Upper lobe of left lung (tissue), 6 donors: ENCODE results near the gene PUM1. TPM values are rescaled to one million over a fixed set of nuclear protein-coding genes. Genes with fewer than 3 reads are reported as not detected.
A peak's percentile ranks its signal among the peaks of the same experiment; 100 is the strongest.

Experiments
- ATAC-seq, 2 donors: fragments of 200-7000 bp; cut with Tn5 transposase; one replicate each; pipeline ENCODE4 v1.9.1; 2022; ENCODE audit warnings: mild to moderate bottlenecking in 2 of 2, moderate library complexity in 2 of 2; ENCODE audit not compliant: low FRiP score in 2 of 2
- DNase-seq, 2 donors: peaks; one replicate each; pipeline ENCODE4 v3.0.0-alpha.2; 2019 to 2020
- H3K27ac ChIP-seq, 4 donors: fragments of 200-600 bp; sonication (generic); one replicate each; pipeline ENCODE4 v1.5.1; 2016 to 2019
- H3K27me3 ChIP-seq, 4 donors: fragments of 200-600 bp; sonication (generic); one replicate each; pipeline ENCODE4 v1.5.1; 2017 to 2019
- H3K36me3 ChIP-seq, 4 donors: fragments of 200-600 bp; sonication (generic); one replicate each; pipeline ENCODE4 v1.5.1; 2016 to 2019
- H3K4me1 ChIP-seq, 4 donors: fragments of 200-600 bp; sonication (generic); one replicate each; pipeline ENCODE4 v1.5.1; 2018 to 2019
- H3K4me3 ChIP-seq, 4 donors: fragments of 200-600 bp; sonication (generic); one replicate each; pipeline ENCODE4 v1.5.1; 2017 to 2019; ENCODE audit warnings: mild to moderate bottlenecking in 2 of 4, moderate library complexity in 1 of 4
- H3K9me3 ChIP-seq, 4 donors: fragments of 200-600 bp; sonication (generic); one replicate each; pipeline ENCODE4 v1.5.1; 2018 to 2019
- EP300 ChIP-seq, 4 donors: sonication (generic); formaldehyde crosslinking; IDR thresholded peaks; one replicate each; pipeline ENCODE4 v1.5.1; 2017; ENCODE audit warnings: antibody characterized with exemption in 4 of 4, control low read depth in 2 of 4
- POLR2A ChIP-seq, 4 donors: fragments of 450-650 bp; IDR thresholded peaks; one replicate each; pipeline ENCODE4 v1.5.1; 2016 to 2017; ENCODE audit warnings: antibody characterized with exemption in 4 of 4, mild to moderate bottlenecking in 2 of 4
- POLR2AphosphoS5 ChIP-seq, 2 donors: sonication (generic); formaldehyde crosslinking; IDR thresholded peaks; one replicate each; pipeline ENCODE4 v1.5.1; 2017; ENCODE audit warnings: antibody characterized with exemption in 2 of 2
- WGBS, 2 donors: methylation state at CpG; one replicate each; pipeline ENCODE4 v1.1.5; 2017 to 2018; 5-methylcytosine and 5-hydroxymethylcytosine counted together
- total RNA-seq, 6 donors: library from RNA; depleted of rRNA in 4 of 6; stranded (reverse); fragments of >200 nt in 4 of 6; gene quantifications; one replicate each; pipeline versions ENCODE4 v1.1.0 to v1.2.1, GENCODE V29; 2016 to 2021
- TF ChIP-seq, protein P1 (sequence below), 6 experiments: fragments of 450-650 bp in 4 of 6; fragments of 200-600 bp in 2 of 6; sonication (generic) in 2 of 6; IDR thresholded peaks; one replicate each; pipeline ENCODE4 v1.5.1; 2016 to 2019; ENCODE audit warnings: antibody characterized with exemption in 6 of 6
- donor health status: DM: no; HTN: no; CAD: no; lungs with moderate emphysema.
- donor health status: DM: no; HTN: yes; CAD: no; lungs with severe emphysema.

PUM1 gene
- total RNA-seq, 6 donors from 2014 or later, result 85.7 to 124 (median 99.8) TPM

GRCh38 chr1:30971496-30971895, 94.0 kb downstream of the PUM1 start:
- DNase-seq (no peak), ATAC-seq (no peak)
- TF ChIP-seq, protein P1, sequence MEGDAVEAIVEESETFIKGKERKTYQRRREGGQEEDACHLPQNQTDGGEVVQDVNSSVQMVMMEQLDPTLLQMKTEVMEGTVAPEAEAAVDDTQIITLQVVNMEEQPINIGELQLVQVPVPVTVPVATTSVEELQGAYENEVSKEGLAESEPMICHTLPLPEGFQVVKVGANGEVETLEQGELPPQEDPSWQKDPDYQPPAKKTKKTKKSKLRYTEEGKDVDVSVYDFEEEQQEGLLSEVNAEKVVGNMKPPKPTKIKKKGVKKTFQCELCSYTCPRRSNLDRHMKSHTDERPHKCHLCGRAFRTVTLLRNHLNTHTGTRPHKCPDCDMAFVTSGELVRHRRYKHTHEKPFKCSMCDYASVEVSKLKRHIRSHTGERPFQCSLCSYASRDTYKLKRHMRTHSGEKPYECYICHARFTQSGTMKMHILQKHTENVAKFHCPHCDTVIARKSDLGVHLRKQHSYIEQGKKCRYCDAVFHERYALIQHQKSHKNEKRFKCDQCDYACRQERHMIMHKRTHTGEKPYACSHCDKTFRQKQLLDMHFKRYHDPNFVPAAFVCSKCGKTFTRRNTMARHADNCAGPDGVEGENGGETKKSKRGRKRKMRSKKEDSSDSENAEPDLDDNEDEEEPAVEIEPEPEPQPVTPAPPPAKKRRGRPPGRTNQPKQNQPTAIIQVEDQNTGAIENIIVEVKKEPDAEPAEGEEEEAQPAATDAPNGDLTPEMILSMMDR (IDR thresholded peaks at IDR 0.05), result no peak
- TF ChIP-seq EP300 (IDR thresholded peaks at IDR 0.05) (no peak), POLR2A (IDR thresholded peaks at IDR 0.05) (no peak), POLR2AphosphoS5 (IDR thresholded peaks at IDR 0.05) (no peak)
- 80 to 85% methylated on average over 2 of the region's 2 CpGs for WGBS, 2 donors
- Histone ChIP-seq H3K36me3 (peaks cover 8 to 42% (median 23%) of the 10 kb centered on the region in 4 donors), H3K27me3 (no peaks in the 10 kb centered on the region), H3K4me1 (peaks cover 14 to 23% (median 18%) of the 10 kb centered on the region in 4 donors), H3K9me3 (no peaks in the 10 kb centered on the region), H3K4me3 (no peak overlapping the region), H3K27ac (peak overlapping the region in 1 of 4 donors; percentile 3)

DNA sequence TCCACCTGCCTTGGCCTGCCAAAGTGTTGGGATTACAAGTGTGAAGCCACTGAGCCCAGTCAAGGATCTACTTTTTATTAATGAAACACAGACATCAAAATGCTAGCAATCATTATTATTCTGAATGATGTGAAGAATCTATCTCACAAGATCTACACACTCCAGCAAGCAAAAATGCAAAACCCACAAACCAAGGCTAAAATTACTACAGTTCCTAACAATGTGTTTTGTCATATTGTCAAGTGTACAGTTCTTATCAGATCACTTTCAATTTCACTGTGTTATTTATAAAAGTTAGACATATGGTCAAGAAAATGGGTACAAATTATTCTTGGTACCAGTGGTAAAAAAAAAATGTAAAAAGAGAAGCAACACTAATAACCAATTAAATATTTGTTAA, 95.6 kb downstream of the PUM1 start:
- Histone ChIP-seq H3K27ac (no peak overlapping the region), H3K4me3 (no peak overlapping the region), H3K9me3 (no peaks in the 10 kb centered on the region), H3K4me1 (peaks cover 5 to 15% (median 11%) of the 10 kb centered on the region in 4 donors), H3K36me3 (peaks cover 11 to 54% (median 30%) of the 10 kb centered on the region in 4 donors), H3K27me3 (no peaks in the 10 kb centered on the region)
- no peak for DNase-seq
- TF ChIP-seq, protein P1 (IDR thresholded peaks at IDR 0.05), result no peak
- no peak for TF ChIP-seq POLR2A (IDR thresholded peaks at IDR 0.05)
- no peak for TF ChIP-seq POLR2AphosphoS5 (IDR thresholded peaks at IDR 0.05)
- no peak for TF ChIP-seq EP300 (IDR thresholded peaks at IDR 0.05)
- ATAC-seq, result no peak

GRCh38 chr1:30968220-30968971, 97.1 kb downstream of the PUM1 start:
- Histone ChIP-seq H3K9me3 (no peaks in the 10 kb centered on the region), H3K4me1 (peaks cover 5 to 15% (median 11%) of the 10 kb centered on the region in 4 donors), H3K36me3 (peaks cover 24 to 56% (median 38%) of the 10 kb centered on the region in 4 donors), H3K27me3 (no peaks in the 10 kb centered on the region), H3K4me3 (no peak overlapping the region), H3K27ac (no peak overlapping the region)
- WGBS, 2 donors, result 90% methylated on average over 8 of the region's 8 CpGs
- DNase-seq (no peak), ATAC-seq (no peak)
- TF ChIP-seq EP300 (IDR thresholded peaks at IDR 0.05) (no peak), POLR2A (IDR thresholded peaks at IDR 0.05) (no peak), POLR2AphosphoS5 (IDR thresholded peaks at IDR 0.05) (no peak)
- TF ChIP-seq, protein P1 (IDR thresholded peaks at IDR 0.05), result no peak

DNA sequence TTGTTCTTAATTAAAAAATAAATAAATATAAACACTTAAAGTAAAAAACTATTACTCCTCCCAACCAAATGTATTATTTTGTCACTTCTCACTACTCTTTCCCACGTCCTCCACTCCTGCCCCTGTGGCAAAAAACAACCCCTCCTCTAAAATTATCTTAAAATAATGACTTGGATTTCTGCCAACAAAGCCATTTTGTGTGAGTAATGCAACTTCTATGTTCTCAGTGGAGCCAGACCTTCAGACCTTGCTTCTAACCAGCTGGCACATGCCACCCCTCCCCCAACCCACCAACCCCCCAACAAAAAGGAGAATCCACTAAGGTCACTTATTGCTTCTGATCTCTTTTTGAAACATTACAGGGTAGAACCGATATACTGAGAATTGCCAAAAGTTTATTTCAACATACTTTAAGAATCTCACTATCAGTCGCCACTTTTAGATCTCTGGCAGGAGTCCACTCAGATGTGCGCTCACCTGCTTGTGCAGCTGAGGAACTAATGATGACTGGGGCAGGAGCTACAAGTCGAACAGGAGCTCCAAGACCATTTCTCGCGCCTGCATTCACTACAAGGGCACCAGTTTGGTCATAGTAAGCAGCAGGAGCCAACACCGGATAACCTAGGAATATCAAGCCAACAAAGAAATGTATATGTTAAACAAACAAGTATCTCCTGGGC, 98.7 kb downstream of the PUM1 start:
- H3K27me3 ChIP-seq, result no peaks in the 10 kb centered on the region
- TF ChIP-seq POLR2AphosphoS5 (IDR thresholded peaks at IDR 0.05) (no peak), POLR2A (IDR thresholded peaks at IDR 0.05) (no peak), EP300 (IDR thresholded peaks at IDR 0.05) (no peak)
- TF ChIP-seq, protein P1 (IDR thresholded peaks at IDR 0.05), result no peak
- no peak for DNase-seq
- no peak overlapping the region for H3K4me3 ChIP-seq
- peaks cover 5 to 17% (median 11%) of the 10 kb centered on the region in 4 donors for H3K4me1 ChIP-seq
- no peaks in the 10 kb centered on the region for H3K9me3 ChIP-seq
- 82 to 85% methylated on average over 8 of the region's 8 CpGs for WGBS, 2 donors
- ATAC-seq, result no peak
- H3K27ac ChIP-seq, result peak overlapping the region in 1 of 4 donors; percentile 0
- H3K36me3 ChIP-seq, result peaks cover 24 to 69% (median 47%) of the 10 kb centered on the region in 4 donors
